ENCODE measurements around the gene PLEKHS1.

GRCh38 chr10:113733635-113734034 is 17.8 kb upstream of the PLEKHS1 start:
- TF ChIP-seq POLR2A (IDR thresholded peaks at IDR 0.05) (no peak), CTCF (IDR thresholded peaks at IDR 0.05 in 4 of 5, conservative IDR thresholded peaks at IDR 0.05 in 1 of 5) (no peak)
